Spleen (tissue), 7 donors: ENCODE results near the gene UBAC1.

Experiments used
- POLR2A ChIP-seq, 3 donors: fragments of 450-650 bp; IDR thresholded peaks; one replicate each; pipeline ENCODE4 v1.5.1; 2017; ENCODE audit warnings: antibody characterized with exemption in 3 of 3, mild to moderate bottlenecking in 1 of 3
- TF ChIP-seq, protein P1 (sequence below), 11 experiments: fragments of 200-600 bp in 7 of 11; fragments of 450-650 bp in 4 of 11; sonication (generic) in 4 of 11; IDR thresholded peaks in 8 of 11; conservative IDR thresholded peaks in 3 of 11; 1 replicate in 7 of 11; 2 replicates in 4 of 11; pipeline versions ENCODE4 v1.4.0 to v1.8.0; 2016 to 2021; ENCODE audit warnings: antibody characterized with exemption in 11 of 11, inconsistent platforms in 4 of 11, mild to moderate bottlenecking in 1 of 11
- donor health status: DM: no; HTN: no; CAD: no; lungs with moderate emphysema.
- donor health status: DM: no; HTN: no; CAD: no.
- donor health status: DM: no; HTN: no; CAD: no.

DNA sequence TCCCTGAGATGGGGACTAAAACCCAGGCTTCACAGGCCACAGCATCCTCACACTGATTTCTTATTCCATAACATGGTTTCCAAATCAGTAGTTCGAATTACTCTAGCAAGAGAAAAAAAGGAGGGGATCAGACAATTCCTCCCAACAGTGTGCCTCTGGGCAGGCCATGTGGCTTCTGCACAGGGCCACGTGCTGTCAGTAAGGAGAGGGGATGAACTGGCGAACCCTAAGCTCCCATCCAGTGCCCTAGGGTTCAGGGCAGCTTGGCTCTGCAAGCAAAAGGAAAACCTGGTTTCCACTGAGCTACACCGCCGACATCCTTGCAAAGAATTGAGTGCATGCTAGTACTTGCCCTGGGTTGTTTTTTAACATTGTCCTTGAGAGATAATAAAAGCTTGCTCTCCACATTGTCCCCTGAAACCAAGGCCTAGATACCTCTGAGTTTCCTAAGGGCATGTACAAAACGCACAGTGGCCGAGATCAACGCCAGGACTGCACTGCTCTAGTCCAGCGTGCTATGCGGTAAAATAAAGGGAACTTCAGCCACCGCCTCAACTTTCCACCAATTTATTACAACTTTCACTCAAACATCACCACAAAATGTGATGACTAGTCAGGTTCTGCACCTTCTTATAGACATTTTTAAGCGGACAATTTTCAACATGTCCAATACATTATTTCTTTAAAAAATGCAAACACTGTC is 58.4 kb downstream of the UBAC1 start:
- TF ChIP-seq POLR2A (IDR thresholded peaks at IDR 0.05), result no peak
- TF ChIP-seq, protein P1, sequence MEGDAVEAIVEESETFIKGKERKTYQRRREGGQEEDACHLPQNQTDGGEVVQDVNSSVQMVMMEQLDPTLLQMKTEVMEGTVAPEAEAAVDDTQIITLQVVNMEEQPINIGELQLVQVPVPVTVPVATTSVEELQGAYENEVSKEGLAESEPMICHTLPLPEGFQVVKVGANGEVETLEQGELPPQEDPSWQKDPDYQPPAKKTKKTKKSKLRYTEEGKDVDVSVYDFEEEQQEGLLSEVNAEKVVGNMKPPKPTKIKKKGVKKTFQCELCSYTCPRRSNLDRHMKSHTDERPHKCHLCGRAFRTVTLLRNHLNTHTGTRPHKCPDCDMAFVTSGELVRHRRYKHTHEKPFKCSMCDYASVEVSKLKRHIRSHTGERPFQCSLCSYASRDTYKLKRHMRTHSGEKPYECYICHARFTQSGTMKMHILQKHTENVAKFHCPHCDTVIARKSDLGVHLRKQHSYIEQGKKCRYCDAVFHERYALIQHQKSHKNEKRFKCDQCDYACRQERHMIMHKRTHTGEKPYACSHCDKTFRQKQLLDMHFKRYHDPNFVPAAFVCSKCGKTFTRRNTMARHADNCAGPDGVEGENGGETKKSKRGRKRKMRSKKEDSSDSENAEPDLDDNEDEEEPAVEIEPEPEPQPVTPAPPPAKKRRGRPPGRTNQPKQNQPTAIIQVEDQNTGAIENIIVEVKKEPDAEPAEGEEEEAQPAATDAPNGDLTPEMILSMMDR (IDR thresholded peaks at IDR 0.05 in 8 of 11, conservative IDR thresholded peaks at IDR 0.05 in 3 of 11), result no peak
